SK-N-SH (cell line): ENCODE measurements around the gene SP110. TPM values are rescaled to one million over a fixed set of nuclear protein-coding genes. Genes with fewer than 3 reads are reported as not detected.

Experiments
- CTCF ChIA-PET: fragments of 300-600, 350-600 bp; formaldehyde crosslinking; extraction: SDS; loops from one replicate; lab custom pipeline; 2021; lab: Yijun Ruan, JAX
- POLR2A ChIA-PET: fragments of 350-600 bp; sonication (Branson Sonifier 250); formaldehyde crosslinking; extraction: SDS; loops from one replicate; lab custom pipeline; 2020; ENCODE audit warnings: antibody characterized with exemption, inconsistent platforms; lab: Yijun Ruan, JAX
- DNase-seq: peaks from one replicate; pipeline ENCODE4 v3.0.0; 2012
- H2AFZ ChIP-seq: fragments of 200-600 bp; sonication (generic); 2 replicates; pipeline ENCODE4 v1.8.1; 2016; ENCODE audit warnings: antibody characterized with exemption, mild to moderate bottlenecking, low read depth
- H3F3A ChIP-seq: fragments of 200-600 bp; sonication (generic); replicated peaks from 2 replicates; pipeline ENCODE3; 2016; ENCODE audit warnings: antibody characterized with exemption, mild to moderate bottlenecking; ENCODE audit not compliant: insufficient read depth
- H3K27ac ChIP-seq, 2 experiments: fragments of 200-500 bp in 1 of 2; fragments of 200-600 bp in 1 of 2; sonication (Bioruptor generic) in 1 of 2; sonication (generic), shearing (Covaris generic) in 1 of 2; 2 replicates each; pipeline versions ENCODE4 v1.5.1 to v1.6.1; 2014 to 2016; ENCODE audit warnings: low read depth in 2 of 2, inconsistent platforms in 1 of 2, low read length in 1 of 2, mild to moderate bottlenecking in 1 of 2, mixed read lengths in 1 of 2
- H3K27me3 ChIP-seq: fragments of 200-600 bp; sonication (generic), shearing (Covaris generic); 2 replicates; pipeline ENCODE4 v1.6.1; 2016; ENCODE audit warnings: mixed run types; ENCODE audit not compliant: insufficient read depth
- H3K36me3 ChIP-seq, 2 experiments: fragments of 200-500 bp in 1 of 2; fragments of 200-600 bp in 1 of 2; sonication (Bioruptor generic) in 1 of 2; sonication (generic) in 1 of 2; replicated peaks in 1 of 2; 2 replicates each; pipeline versions ENCODE3 to v1.5.1; 2014 to 2016; ENCODE audit warnings: low read length in 1 of 2, mild to moderate bottlenecking in 1 of 2; ENCODE audit not compliant: insufficient read depth in 2 of 2, control insufficient read depth in 1 of 2
- H3K4me1 ChIP-seq, 2 experiments: fragments of 200-500 bp in 1 of 2; fragments of 200-600 bp in 1 of 2; sonication (Bioruptor generic) in 1 of 2; sonication (generic), shearing (Covaris generic) in 1 of 2; 2 replicates each; pipeline versions ENCODE4 v1.5.1 to v1.6.1; 2014 to 2016; ENCODE audit warnings: low read depth in 1 of 2, low read length in 1 of 2, mixed run types in 1 of 2; ENCODE audit not compliant: insufficient read depth in 2 of 2, control insufficient read depth in 1 of 2
- H3K4me2 ChIP-seq: fragments of 200-600 bp; sonication (generic), shearing (Covaris generic); 2 replicates; pipeline ENCODE4 v1.6.1; 2017; ENCODE audit warnings: mixed run types
- H3K4me3 ChIP-seq, 2 experiments: fragments of 200-500 bp in 1 of 2; fragments of 200-600 bp in 1 of 2; sonication (Bioruptor generic) in 1 of 2; sonication (generic), shearing (Covaris generic) in 1 of 2; 2 replicates each; pipeline versions ENCODE4 v1.5.1 to v1.8.1; 2014 to 2016; ENCODE audit warnings: low read depth in 2 of 2, inconsistent platforms in 1 of 2, low read length in 1 of 2, mild to moderate bottlenecking in 1 of 2, mixed read lengths in 1 of 2, moderate library complexity in 1 of 2
- H3K79me2 ChIP-seq: fragments of 200-600 bp; sonication (generic); 2 replicates; pipeline ENCODE4 v1.8.1; 2017; ENCODE audit warnings: mild to moderate bottlenecking; ENCODE audit not compliant: insufficient read depth
- H3K9ac ChIP-seq: fragments of 200-600 bp; sonication (generic); 2 replicates; pipeline ENCODE4 v1.6.1; 2017; ENCODE audit warnings: mixed run types
- H3K9me2 ChIP-seq: fragments of 200-600 bp; sonication (generic); 2 replicates; pipeline ENCODE4 v1.6.1; 2017; ENCODE audit warnings: mixed run types
- H3K9me3 ChIP-seq: fragments of 200-600 bp; sonication (generic); 2 replicates; pipeline ENCODE4 v1.6.1; 2017; ENCODE audit warnings: mixed run types, mild to moderate bottlenecking, moderate library complexity
- H4K20me1 ChIP-seq: fragments of 200-600 bp; sonication (generic); 2 replicates; pipeline ENCODE4 v1.6.1; 2017; ENCODE audit warnings: mild to moderate bottlenecking, mixed run types; ENCODE audit not compliant: insufficient read depth
- EP300 ChIP-seq, 2 experiments: IDR thresholded peaks; 2 replicates each; pipeline versions ENCODE4 v1.4.0 to v1.6.1; 2012; ENCODE audit warnings: borderline replicate concordance in 1 of 2, low read depth in 1 of 2, low read length in 1 of 2
- FOSL2 ChIP-seq: IDR thresholded peaks from 2 replicates; pipeline ENCODE4 v1.4.0; 2012; ENCODE audit warnings: low read depth, mild to moderate bottlenecking, moderate library complexity, borderline replicate concordance
- FOXJ3 ChIP-seq: sonication (generic); formaldehyde crosslinking; IDR thresholded peaks from 2 replicates; pipeline ENCODE4 v1.5.1; 2020; ENCODE audit warnings: mild to moderate bottlenecking, missing genetic modification reagents
- MXI1 ChIP-seq: IDR thresholded peaks from 2 replicates; pipeline ENCODE4 v1.6.1; 2012; ENCODE audit warnings: mild to moderate bottlenecking, low read depth, low read length, improper control_type of control experiment
- PBX3 ChIP-seq: IDR thresholded peaks from 2 replicates; pipeline ENCODE4; 2012
- POLR2AphosphoS5 ChIP-seq: IDR thresholded peaks from 2 replicates; pipeline ENCODE4 v1.6.1; 2012; ENCODE audit warnings: low read depth, low read length
- RFX5 ChIP-seq: IDR thresholded peaks from 2 replicates; pipeline ENCODE4 v1.6.1; 2012; ENCODE audit warnings: mild to moderate bottlenecking, improper control_type of control experiment, low read length
- SIN3A ChIP-seq: IDR thresholded peaks from 2 replicates; pipeline ENCODE4 v1.6.1; 2012; ENCODE audit warnings: low read depth, mild to moderate bottlenecking, low read length, moderate library complexity, borderline replicate concordance
- SMC3 ChIP-seq: IDR thresholded peaks from 2 replicates; pipeline ENCODE4 v1.6.1; 2012; ENCODE audit warnings: low read depth, low read length, improper control_type of control experiment
- TAF1 ChIP-seq: IDR thresholded peaks from 2 replicates; pipeline ENCODE4 v1.6.1; 2012; ENCODE audit warnings: low read depth, mild to moderate bottlenecking, low read length, moderate library complexity, borderline replicate concordance
- TEAD4 ChIP-seq: IDR thresholded peaks from 2 replicates; pipeline ENCODE4 v1.4.0; 2012; ENCODE audit warnings: mild to moderate bottlenecking, borderline replicate concordance; ENCODE audit not compliant: insufficient read depth
- YY1 ChIP-seq: IDR thresholded peaks from 2 replicates; pipeline ENCODE4 v1.4.0; 2012; ENCODE audit warnings: low read depth, mild to moderate bottlenecking
- WGBS: methylation state at CpG from one replicate; pipeline ENCODE4 v1.1.6; 2017; ENCODE audit warnings: low lambda C conversion rate; 5-methylcytosine and 5-hydroxymethylcytosine counted together
- polyA plus RNA-seq, 3 experiments: library from polyadenylated mRNA; depleted of rRNA; stranded (reverse); fragments of >200 nt; gene quantifications; 2 replicates each; pipeline ENCODE4 v1.2.3, GENCODE V29; 2012

The SP110 gene
- polyA plus RNA-seq, 1 of the 3 experiments (the other 2 are of a cell fraction): 10.4 TPM

- Histone ChIP-seq H3K9me3 (no peaks in the 10 kb centered on the region), H3K79me2 (no peaks in the 10 kb centered on the region), H3K4me1 (no peaks in the 10 kb centered on the region), H3K4me3 (no peak overlapping the region), H3K9me2 (no peaks in the 10 kb centered on the region), H2AFZ (no peak overlapping the region), H3K27me3 (no peaks in the 10 kb centered on the region; the same call in 1 of the 2 replicates), H3K36me3 (no peaks in the 10 kb centered on the region), H3K4me2 (no peak overlapping the region), H4K20me1 (no peaks in the 10 kb centered on the region), H3F3A (no peaks in the 10 kb centered on the region), H3K27ac (no peak overlapping the region), H3K9ac (no peak overlapping the region)
- CTCF ChIA-PET: no interaction called here
- POLR2A ChIA-PET: no interaction called here
- DNase-seq: no peak
- no peak for TF ChIP-seq YY1
- TF ChIP-seq PBX3: no peak
- no peak for TF ChIP-seq SIN3A
- TF ChIP-seq POLR2AphosphoS5: no peak
- TF ChIP-seq MXI1: no peak
- TF ChIP-seq TEAD4: no peak
- no peak for TF ChIP-seq SMC3
- no peak for TF ChIP-seq RFX5
- no peak for TF ChIP-seq TAF1
- no peak for TF ChIP-seq FOSL2
- TF ChIP-seq FOXJ3 (CRISPR knock-in tag): no peak
- TF ChIP-seq, all 33 proteins: peak for 0
- 12% methylated on average over 5 of the region's 5 CpGs for WGBS
Measured at GRCh38 chr2:230262246-230262645, 42.5 kb upstream of the SP110 start.

- H4K20me1 ChIP-seq: no peaks in the 10 kb centered on the region
- no peaks in the 10 kb centered on the region; the same call in 1 of the 2 replicates for H3K27me3 ChIP-seq
- H2AFZ ChIP-seq: no peak overlapping the region; the same call in 1 of the 2 replicates
- WGBS: 31% methylated on average over 4 of the region's 4 CpGs
- H3K4me1 ChIP-seq: no peaks in the 10 kb centered on the region
- no peaks in the 10 kb centered on the region for H3K9me3 ChIP-seq
- no peak overlapping the region for H3K27ac ChIP-seq
- H3K9ac ChIP-seq: no peak overlapping the region
- no peaks in the 10 kb centered on the region for H3K36me3 ChIP-seq
- H3K4me2 ChIP-seq: no peak overlapping the region
- ChIA-PET CTCF (no interaction called here), POLR2A (interaction anchor here (0.6 kb wide), 1 partner anchor 39 kb away, joined by 3 read pairs; the partner anchor contains the start of gene SP110)
- H3K9me2 ChIP-seq: no peaks in the 10 kb centered on the region
- no peaks in the 10 kb centered on the region for H3F3A ChIP-seq
- DNase-seq: no peak
- no peaks in the 10 kb centered on the region for H3K79me2 ChIP-seq
- no peak for TF ChIP-seq EP300 (IDR thresholded peaks at IDR 0.05; ENCODE audit: borderline replicate concordance in 1 of 2, low read depth in 1 of 2, low read length in 1 of 2)
- 0 out of 2 replicates have a peak, but pooled peaks have one; percentile 2 for TF ChIP-seq FOSL2
- no peak overlapping the region for H3K4me3 ChIP-seq
Measured at GRCh38 chr2:230258483-230258882, 38.7 kb upstream of the SP110 start.
